Activated CD4-positive, alpha-beta T cell treated with anti-CD3 and anti-CD28 coated beads, Interleukin-2, amount 50 U/mL, for 48 hours (primary cell): ENCODE measurements around the gene LMX1B.

ENCODE experiments used
- DNase-seq, 2 experiments: peaks; one replicate each; pipeline ENCODE4 v3.0.0-alpha.2; 2020

LMX1B gene

DNA sequence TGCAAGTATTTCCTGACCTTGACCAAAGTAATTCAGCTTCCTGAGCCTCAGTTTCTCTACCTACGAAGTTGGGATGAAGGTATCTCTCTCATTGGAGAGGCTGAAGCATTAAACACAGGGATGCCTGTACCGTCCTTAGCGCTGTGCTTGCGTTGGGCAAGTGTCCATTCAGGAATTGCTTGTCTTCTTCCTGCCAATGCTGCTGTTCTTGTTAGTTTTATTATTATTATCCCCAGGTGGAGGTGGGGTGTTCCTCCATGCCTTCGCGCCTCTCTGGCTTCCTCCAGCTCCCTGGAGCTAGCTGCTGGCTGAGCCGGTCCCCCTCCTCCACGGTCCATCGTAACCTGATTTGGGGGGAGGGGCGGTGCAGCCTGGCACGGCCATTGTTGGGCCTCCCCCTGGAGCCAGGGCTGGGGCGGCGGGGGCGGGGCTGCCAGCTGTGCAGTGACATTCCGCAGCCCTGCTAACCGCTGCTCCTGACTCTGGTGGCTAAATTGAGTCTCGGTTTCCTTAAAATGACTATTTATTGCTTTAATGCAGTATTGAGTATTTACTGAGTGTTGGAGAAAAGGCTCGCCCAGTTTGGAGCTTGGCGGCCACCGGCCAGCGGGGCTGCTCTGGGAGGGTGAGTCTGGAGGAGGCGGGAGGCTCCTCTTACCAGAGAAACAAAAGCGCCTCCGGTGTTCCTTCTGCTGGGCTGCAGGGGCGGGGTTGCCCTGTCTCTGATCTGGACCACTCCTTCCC is 51.3 kb downstream of the LMX1B start:
- no peak for DNase-seq

DNA sequence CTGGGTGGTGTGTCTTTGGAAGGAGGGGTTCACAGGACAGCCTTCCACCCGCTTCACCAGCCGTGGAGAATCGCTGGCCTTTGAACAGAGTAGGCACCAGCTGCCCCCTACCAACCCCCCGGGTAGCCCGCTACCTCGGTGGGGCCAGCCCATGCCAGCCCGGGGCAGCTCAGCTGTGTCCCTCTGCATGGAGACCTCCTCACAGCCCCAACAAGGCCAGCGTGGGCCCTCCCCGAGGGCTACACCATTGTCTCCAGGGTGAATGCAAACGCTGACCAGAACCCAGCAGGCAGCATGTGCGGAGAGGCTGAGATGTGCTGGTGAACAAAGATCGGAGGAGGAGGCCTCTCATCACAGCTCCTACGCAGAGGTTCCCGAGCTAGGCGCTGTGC is 51.9 kb downstream of the LMX1B start:
- no peak for DNase-seq

DNA sequence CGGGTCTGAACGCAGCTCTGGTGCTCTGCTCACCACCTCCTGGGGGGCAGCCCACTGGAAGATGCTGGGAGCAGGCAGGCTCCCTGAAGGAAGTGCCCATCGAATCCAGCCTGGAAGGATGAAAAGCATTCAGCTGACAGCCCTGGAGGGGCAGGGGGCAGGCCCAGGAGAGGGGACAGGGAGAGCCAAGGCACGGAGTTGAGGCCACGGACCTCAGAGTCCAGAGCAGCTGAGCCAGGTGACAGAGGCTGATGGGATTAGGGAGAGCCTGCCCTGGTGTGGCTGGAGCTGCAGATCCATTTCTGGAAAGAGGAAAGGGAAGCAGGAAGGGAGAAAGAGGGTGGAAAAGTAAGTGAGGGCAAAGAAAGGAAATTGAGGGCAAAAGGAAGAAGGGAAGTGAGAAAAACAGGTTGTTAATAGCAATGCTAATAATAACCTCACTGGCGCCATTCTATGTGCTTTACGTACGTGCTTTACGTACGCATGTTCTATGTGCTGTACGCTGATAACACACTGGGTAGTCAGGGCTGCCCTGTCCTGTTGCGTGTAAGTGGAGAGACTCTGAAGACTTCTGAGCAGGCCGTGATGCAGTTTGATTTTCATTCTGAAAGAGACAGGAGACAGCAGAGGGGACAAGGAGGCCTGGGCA is 52.6 kb downstream of the LMX1B start:
- DNase-seq, result no peak

DNA sequence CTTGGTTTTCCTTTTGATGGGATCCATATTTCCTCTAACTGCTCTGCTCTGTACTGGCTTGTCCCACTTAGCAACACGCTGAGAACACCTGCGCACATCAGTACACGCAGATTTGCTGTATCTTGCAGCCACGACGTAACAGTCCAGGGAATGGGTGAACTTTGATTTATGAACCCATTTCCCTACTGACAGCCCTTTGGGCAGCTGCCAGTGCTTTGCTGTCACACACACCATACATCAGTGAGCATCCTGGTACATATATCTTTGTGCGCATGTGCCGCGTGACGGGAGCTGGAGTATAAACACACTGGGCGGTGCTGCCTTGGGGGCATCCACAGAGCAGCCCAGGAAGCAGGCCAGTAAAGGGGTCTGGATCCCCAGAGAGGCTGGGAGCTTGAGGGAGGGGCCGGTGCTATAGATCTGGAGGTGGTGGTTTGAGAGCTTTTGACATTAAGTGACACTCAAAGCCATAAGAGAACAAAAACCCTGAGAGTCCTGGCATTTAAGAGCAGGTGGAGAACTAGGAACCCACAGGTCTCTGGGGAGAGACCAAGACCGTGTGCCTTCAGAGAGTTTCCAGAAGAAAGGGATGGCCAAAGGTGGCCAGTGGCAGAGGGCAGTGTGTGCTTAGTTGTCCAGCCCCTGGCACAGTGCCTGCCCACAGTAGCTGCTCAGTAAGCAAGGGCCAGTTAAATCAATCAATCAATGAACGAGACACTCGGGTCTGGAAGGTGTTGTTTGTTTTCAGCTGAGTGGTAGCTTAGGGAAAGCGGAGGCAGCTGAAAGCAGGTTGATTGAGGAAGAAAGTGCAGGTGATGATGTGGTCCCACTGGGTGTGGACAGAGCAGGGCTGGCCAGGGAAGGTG is 53.7 kb downstream of the LMX1B start:
- DNase-seq, result no peak

DNA sequence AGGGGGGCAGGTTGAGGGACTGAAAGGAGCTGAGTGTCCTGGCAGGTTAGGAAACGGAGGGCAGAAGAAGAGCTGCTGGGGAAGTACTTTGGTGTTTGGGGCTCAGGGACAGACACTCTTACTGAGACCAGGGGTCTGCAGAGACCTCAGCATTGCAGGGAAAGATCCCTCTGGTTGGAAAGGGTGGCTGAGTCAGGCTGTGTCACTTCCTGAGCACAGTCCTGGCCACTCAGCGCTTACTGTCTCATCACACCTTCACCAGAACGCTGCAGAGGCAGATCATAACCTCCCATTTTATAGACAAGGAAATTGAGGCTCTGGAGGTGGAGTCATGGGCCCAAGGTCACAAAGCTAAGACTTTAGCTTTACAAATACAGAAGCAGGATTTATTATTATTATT is 54.3 kb downstream of the LMX1B start:
- no peak for DNase-seq

DNA sequence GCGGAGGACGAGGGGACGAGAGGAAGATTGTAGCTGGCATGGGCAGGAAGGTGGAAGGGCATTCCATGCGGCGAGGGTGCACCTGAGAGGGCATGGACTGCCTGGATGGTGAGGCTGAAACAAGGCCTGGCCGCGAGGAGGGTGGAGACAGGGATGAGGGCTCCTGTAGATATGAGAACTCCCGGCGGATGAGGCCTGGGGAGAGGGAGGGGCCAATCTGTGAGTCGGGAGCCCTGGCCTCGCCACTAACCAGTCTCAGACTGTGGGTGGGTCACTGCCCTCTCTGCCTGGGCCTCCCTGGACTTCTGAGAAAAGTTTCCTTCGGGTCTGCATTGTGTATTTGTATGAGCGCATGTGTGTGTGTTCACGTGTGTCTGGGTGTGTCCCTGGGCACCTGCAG is 55.4 kb downstream of the LMX1B start:
- DNase-seq, result no peak

DNA sequence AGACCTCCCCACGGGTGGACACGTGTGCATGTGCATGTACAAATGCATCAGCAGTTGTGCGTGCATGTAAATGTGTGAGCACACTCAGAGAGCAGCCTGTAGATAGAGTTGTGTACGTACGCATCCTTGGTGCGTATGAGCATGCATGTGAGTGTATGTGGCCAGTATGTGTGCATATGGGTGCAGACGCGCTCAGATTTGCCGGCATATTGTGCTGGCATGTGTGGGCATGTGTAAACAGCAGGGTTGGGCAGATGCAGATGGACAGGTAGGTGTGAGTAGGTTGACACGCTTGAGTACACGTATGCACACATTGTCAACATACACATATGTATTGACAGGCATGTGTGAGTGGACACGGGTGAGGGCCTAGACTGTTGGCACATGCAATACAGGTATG is 56.5 kb downstream of the LMX1B start:
- no peak for DNase-seq

DNA sequence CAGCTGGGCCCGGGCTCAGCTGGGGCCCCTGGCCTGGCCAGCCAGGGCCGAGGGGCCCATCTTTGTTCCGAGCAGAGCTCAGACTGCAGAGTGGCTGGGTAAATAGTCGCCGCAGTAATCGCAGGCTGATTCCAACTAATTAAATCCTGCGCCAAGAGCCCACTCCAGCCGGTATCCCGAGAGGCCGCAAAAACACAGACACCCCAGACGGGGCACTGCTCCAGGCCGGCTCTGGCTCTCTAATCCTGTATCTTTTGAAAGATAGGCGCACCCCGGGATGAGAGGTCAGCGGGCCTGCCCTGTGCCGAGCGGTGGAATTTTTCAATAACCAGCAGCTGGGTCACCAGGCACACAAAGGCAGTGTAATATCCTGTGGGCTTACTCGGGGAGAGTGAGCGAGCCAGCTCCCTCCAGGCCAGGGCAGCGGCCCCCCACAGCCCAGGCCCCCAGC is 57.7 kb downstream of the LMX1B start:
- DNase-seq, result no peak

DNA sequence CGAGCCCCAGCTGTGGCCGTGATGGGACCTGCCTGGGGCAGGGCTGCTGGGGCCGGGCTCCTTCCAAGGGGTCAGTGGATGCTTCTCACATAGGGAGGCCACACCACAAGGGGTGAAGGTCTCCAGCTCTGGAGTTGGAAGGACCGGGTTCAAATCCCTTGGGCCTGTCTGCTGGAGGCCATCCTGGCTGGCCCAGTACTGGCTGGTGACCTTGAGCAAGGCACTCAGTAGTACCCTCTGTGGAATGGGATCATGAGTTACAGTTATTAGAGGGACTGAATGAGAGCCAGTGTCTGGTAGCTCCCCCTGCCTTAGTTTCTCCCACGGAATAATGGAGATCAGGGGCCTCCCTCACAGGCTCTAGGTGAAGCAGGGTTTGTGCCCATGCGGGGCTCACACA is 58.3 kb downstream of the LMX1B start:
- DNase-seq, result no peak

DNA sequence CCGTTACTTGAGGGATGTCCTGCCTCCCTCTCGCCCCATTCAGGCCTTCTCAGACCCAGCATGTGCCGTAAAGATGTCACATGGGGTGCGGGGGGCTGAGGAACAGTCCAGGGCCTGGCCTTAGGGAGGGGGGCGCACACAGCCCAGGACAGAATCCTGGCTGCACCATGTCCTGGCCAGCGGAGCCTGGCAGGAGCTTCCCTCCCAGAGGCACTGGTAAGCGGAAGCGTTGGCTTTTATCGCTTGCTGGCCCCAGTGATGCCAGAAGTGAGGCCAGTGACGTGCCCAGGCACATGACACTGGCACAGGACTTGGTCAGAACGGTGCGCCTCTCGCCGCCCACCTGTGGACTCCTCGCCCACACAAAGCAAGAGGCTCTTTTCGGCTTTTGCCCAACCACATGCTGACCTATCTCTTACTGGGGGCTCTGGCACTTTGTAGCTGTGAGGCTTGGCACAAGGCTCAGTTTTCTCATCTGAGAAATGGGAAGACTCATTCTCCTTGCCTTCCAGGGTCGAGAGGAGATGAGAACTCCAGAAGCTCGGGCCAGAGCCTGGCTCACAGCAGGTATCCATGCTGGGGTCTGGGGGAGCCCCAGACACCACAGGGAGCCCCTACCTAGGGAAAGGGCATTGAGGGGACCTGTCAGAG is 59.0 kb downstream of the LMX1B start:
- DNase-seq, result no peak

DNA sequence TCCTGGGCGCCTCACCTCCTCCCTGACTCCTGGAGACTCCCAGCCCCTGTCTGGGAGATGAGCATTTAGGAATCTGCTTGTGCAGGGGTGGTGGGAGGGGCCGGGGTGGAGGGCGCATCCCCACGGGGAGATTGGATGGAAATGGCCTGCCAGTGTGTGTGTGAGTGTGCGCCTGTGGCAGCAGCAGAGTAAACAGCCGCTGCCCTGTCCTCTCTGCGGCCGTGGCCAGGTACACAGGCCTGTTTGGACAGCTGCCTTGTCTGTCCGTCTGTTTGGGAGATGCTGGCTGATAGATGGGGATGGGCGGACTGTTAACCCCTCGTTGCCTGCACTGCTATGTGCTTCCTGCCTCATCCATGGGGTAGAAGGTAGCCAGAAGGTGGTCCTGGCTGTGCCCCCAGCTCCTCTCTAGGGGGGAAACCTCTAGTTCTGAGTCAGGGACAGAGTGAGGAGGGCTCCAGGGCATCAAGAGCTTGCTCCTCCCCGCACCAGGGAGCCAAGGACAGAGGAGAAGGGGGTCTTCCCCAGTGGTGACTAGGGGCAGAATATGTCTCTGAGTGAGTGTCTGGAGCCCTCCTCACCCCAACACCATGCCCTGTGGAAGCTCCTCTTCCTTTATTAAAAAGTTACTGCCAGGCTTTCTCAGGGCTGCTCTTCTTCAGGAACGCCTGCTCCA is 60.1 kb downstream of the LMX1B start:
- DNase-seq, result no peak

DNA sequence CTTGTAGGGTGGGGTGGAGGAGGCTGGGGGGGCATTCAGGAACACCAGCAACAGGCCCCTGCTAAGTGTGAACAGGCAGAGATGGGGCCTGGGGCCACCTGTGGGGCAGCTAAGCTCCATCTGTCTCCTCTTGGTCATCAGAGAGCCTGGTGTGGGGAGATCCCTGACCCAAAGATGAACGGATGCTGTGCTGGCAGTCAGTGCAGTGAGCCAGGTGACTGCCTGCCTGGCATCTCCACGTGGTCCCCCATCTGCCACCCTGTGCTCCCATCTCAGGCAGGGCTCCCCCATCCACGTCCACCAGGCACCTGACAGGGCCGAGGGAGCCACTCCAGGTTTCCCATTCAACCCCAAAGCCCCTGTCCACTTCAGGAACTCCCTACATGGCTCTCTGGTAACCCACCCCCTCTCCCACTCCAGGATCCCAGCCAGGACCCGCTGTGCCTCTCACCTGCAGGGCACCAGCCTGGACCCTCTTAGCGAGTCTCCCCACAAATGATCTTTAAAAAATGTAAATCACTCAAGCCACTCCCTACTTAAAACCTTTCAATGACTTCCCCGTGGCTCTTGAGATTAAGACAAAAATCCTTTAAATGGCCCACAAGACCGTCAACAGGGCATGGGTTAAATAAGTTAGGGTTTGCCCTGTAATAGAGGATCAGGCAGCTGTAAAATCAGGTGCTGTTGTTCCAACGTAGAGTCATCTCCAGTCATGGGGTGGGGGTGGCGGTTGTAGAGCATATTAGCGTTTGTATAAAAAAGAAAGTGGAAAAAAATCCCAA is 60.8 kb downstream of the LMX1B start:
- DNase-seq, result no peak

DNA sequence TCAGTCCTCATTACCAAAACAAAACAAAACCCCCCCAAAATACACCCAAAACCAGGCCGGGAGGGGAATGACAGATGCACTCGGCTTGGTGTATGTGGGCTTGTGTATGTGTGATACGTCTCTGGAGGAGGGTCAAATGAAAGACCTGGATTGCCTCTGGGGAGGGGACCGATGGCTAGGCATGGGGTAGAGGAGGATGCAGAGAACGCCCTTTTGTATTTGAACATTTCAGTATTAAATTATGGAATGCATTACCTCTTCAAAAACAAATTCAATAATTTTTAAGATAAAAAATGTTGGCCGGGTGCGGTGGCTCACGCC is 61.4 kb downstream of the LMX1B start:
- no peak for DNase-seq

DNA sequence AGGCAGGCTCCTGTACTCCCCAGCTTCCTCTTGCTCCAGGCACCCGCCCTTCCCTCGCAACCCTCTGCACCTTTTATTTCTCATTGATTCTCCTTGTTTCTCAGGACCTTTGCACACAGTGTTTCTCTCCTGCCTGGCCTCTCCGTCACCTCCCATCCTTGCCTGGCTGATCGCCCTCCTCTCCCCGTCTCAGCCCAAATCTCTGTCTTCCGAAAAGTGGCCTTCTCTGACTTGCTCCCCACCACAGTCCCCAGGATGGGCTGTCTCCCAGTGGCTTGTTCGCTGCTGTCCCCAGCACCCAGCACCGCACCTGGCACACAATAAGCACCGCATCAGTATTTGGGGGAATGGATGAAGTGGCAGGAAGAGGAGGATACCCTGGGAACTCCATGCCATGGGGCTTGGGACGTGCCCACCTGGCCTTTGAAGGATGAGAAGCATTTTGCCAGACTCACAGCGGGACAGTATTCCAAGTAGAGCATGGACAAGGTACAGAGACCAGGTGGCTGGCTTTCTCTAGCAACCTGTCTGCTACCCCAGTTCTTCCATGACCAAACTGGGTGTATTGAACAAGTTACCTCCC is 62.5 kb downstream of the LMX1B start:
- DNase-seq, result no peak

DNA sequence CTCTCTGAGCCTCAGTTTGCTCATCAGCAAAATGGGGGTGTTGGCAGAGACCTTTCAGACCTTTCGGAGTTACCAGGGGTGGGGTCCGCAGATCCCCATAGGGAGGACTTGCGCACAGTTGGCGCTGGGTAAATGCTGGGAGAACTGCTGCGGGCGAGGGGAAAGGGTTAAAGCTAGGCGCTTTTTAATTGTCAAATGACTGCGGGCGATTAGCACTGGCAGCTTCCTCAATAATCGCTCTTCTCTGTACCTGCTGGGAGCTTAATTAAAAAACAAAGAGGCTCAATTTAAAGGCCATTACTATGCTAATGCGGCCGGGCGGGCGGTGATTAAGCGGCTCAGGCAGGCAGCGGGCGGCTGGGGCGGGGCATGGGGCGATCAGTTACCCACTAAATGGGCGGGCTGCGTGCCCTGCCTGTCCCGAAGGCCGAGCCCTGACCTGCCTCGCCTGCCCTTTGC is 63.0 kb downstream of the LMX1B start:
- DNase-seq, result peak; percentile 18 to 20

DNA sequence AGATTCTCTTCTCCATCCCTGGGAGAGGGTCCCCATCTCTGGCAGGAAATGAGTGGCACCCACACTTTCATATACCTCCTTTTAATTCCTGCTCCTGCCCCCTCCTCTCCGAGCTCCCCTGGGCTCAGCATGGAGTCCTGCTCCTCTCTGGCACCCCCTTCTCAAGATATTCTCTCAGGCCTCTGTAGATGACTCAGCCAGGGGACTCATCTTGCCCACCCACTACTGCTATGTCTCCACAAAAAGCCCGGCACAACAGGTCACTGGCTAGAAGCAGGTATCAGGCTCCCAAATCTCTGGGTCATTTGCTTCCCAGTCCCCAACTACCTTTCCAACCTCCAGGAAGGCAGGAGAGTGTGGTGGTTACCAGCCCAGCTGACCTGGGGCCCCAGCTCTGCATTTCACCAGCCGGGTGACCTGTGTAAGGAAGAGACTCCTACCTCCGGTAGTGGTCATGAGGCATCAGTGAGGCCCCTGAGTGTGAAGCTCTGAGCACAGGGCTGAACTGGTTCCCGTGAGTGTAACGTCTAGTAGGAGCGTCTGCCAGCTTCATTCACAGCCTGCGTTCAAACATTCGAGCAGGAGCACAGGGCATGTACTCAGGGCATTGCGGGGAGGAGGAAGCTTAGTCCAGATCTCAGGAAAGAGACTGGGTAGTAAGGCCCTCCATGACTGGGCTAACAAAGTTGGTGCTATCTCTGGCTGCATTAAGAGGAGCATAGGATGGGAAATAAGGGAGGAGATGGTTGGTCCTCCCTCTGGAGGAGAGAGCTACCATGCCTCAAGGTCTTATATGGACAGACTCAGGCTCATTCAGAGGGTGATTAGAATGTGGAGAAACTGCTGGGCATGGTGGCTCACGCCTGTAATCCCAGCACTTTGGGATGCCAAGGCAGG is 63.7 kb downstream of the LMX1B start:
- no peak for DNase-seq

DNA sequence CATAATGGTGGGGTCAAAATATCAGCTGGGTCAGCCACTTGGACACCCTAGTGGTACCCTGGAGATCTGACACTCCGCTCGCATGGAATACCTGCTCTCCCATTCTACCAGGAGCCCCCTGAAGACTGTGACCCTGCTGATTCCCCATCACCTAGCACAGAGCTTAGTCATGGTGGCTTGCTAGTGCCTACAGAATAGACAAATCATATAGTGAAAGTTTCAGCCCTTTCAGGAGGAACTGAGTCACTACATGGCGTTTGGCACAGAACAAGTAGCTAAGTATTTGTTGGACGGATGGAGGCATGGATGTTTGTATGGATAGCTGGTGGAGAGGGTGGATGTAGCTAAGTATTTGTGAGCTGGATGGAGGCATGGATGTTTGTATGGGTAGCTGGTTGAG is 65.3 kb downstream of the LMX1B start:
- no peak for DNase-seq

DNA sequence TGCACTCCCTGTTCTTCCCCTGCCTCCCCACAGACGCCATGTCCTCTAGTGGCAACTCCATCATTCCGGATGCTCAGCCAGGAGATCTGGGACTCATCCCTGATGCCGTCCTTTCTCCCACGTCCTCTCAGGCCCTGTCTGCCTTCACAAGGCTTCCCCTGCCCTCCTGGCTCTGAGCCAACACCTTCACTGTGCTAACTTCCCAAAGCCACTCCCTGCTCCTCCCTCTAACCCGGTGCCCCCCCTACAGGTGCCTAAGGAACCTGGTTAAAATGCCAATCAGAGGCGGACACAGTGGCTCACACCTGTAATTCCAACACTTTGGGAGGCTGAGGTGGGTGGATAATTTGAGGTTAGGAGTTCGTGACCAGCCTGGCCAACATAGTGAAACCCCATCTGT is 67.6 kb downstream of the LMX1B start:
- DNase-seq, result no peak

DNA sequence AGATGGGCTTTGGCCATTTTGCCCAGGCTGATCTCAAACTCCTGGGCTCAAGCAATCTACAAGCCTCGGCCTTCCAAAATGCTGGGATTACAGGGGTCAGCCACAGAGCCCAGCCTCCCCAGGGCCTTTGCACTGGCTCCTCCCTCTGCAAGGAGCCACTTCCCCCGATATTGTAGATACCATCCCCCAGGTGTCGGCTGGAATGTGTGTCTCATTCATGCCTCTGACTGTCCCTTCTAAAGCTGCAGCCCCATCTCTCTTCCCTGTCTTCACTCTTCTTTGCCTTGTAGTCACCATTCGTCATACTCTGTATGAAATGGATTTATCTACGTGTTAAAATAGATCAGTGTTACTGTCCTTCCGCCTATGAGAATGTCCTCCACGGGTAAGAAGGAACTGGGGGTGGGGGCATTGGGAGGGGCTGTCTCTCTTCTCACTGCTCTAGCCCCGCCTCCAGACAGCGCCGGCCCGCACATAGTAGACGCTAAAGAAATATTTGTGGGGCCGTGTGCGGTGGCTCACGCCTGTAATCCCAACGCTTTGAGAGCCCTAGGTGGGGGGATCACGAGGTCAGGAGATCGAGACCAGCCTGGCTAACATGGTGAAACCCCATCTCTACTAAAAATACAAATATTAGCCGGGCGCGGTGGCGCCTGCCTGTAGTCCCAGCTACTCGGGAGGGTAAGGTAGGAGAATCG is 68.5 kb downstream of the LMX1B start:
- DNase-seq, result no peak
